ENCODE data around the gene SLC35A2. TPM values are rescaled to one million over a fixed set of nuclear protein-coding genes. Genes with fewer than 3 reads are reported as not detected.
A peak's percentile ranks its signal among the peaks of the same experiment; 100 is the strongest.
"Not testable (repeated sequence)": the region's sequence is repeated elsewhere in the genome, so short reads cannot be mapped to it uniquely, and the experiment has no call there.

SLC35A2 gene
- total RNA-seq, 5 donors from 2014 or later (not counting 1 experiment from before 2014, with no cell fraction given) = 14.2 to 35.1 (median 16.2) TPM

DNA sequence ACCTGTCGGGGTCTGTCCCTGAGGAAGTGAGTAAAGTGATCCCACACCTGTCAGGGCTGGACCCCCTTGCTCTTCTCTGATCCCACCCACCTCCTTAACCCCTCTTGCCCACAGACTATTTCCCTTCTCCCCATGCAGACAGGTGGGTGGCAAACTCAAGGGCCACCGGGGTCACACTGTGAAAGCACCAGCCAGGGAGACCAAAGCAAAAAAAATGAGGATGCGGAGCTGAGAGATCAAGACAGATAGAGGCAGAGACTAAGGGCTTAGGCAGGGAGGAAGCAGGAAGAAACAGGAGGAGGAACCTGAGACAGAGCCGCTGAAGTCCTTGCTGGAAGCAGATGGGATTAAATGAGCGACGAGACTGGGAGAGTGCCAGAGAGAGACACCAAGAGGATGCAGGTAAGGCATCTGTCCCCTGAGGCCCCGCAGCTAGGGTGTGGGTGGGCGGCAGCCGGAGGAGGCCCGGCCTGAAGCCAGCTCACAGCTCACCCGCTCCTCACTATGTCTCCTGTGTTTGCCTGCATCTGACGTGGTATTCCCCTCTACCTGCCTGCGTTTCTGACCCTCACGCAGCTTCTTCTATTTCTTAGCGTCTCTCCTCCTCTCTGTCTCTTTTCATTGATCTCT, 21.0 kb downstream of the SLC35A2 start:
- POLR2A ChIA-PET = no interaction called here
- Histone ChIP-seq H3K4me3 (ENCODE audit: control insufficient read depth in 1 of 2, extremely low read depth in 1 of 2, low read length in 1 of 2) (peak overlapping the region; percentile 38 to 62), H3K27ac (ENCODE audit: low read length) (no peak overlapping the region), H3K4me1 (ENCODE audit: control insufficient read depth in 1 of 2, extremely low read depth in 1 of 2, insufficient read depth in 2 of 2, low read length in 2 of 2) (peaks cover 0 to 18% of the 10 kb centered on the region in 2 experiments), H3K27me3 (replicated peaks in 1 of 2; ENCODE audit: control insufficient read depth in 2 of 2, extremely low read depth in 1 of 2, insufficient read depth in 2 of 2, low read length in 1 of 2) (no peaks in the 10 kb centered on the region), H3K9me3 (no peaks in the 10 kb centered on the region), H3K36me3 (ENCODE audit: control insufficient read depth in 2 of 2, extremely low read depth in 1 of 2, insufficient read depth in 1 of 2, low read length in 1 of 2) (peaks cover 5 to 7% of the 10 kb centered on the region in 2 donors)
- Mint-ChIP-seq H3K4me3 (peak overlapping the region; percentile 80 to 90 (median 81)), H3K27ac (peak overlapping the region; percentile 82 to 93), H3K9me3 (no peaks in the 10 kb centered on the region), H3K27me3 (peaks cover 0 to 12% of the 10 kb centered on the region in 2 donors), H3K4me1 (peaks cover 17 to 20% (median 18%) of the 10 kb centered on the region in 3 donors), H3K36me3 (peaks cover 6% of the 10 kb centered on the region)
- ATAC-seq (replicated peaks in 1 of 4) (peak in 1 of 4 experiments; percentile 10), DNase-seq (no peak)
- 15% methylated on average over 10 of the region's 15 CpGs for WGBS (ENCODE audit: insufficient coverage)
- CTCF ChIA-PET = no interaction called here

DNA sequence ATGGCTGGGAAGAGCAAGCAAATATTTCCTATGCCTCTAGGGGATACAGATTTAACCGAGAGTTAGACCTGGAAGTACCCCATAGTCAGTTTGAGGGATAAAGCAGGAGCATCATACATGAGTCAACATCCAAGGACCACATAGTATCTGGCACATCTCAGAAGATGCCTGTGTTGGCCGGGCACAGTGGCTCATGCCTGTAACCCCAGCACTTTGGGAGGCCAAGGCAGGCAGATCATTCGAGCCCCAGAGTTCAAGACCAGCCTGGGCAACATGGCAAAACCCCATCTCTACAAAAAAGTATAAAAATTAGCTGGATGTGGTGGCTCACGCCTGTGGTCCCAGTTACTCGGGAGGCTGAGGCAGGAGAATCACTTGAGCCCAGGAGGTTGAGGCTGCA, 24.9 kb downstream of the SLC35A2 start:
- CTCF ChIA-PET; H3K4me3 Mint-ChIP-seq; H3K4me1 ChIP-seq (ENCODE audit: control insufficient read depth in 1 of 2, extremely low read depth in 1 of 2, insufficient read depth in 2 of 2, low read length in 2 of 2); H3K27ac ChIP-seq (ENCODE audit: low read length); POLR2A ChIA-PET; H3K27me3 ChIP-seq (replicated peaks in 1 of 2; ENCODE audit: control insufficient read depth in 2 of 2, extremely low read depth in 1 of 2, insufficient read depth in 2 of 2, low read length in 1 of 2); H3K36me3 ChIP-seq (ENCODE audit: control insufficient read depth in 2 of 2, extremely low read depth in 1 of 2, insufficient read depth in 1 of 2, low read length in 1 of 2); H3K9me3 ChIP-seq; DNase-seq; ATAC-seq (replicated peaks in 1 of 4); H3K9me3 Mint-ChIP-seq; H3K27ac Mint-ChIP-seq; H3K27me3 Mint-ChIP-seq; H3K36me3 Mint-ChIP-seq; H3K4me3 ChIP-seq (ENCODE audit: control insufficient read depth in 1 of 2, extremely low read depth in 1 of 2, low read length in 1 of 2): not testable (repeated sequence)
- WGBS (ENCODE audit: insufficient coverage) = no CpG with 5 or more reads among the region's 5 CpGs
- H3K4me1 Mint-ChIP-seq = peaks cover 8 to 11% (median 9%) of the 10 kb centered on the region in 3 donors

DNA sequence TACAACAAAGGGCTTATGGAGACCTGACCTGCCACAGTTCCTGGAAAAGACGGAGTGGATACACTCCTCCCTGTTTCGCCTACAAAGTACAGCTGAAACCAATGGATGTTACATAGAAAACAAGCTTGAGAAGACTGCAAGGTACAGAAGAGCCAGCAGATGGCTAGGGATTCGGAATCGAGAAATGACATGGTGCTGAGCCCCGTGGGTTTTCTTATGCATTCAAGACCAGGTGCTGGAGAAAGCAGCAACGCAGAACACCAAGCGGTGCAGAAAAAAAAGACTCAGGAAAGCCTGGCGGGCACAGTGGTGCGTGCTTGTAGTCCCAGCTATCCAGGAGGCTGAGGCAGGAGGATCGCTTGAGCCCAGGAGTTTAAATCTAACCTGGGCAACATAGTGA, 27.7 kb downstream of the SLC35A2 start:
- no peak for DNase-seq
- no peak overlapping the region for H3K27ac ChIP-seq (ENCODE audit: low read length)
- CTCF ChIA-PET = no interaction called here
- H3K9me3 Mint-ChIP-seq = no peaks in the 10 kb centered on the region
- H3K4me3 Mint-ChIP-seq = no peak overlapping the region
- no peaks in the 10 kb centered on the region for H3K9me3 ChIP-seq
- ATAC-seq (replicated peaks in 1 of 4) = no peak
- no peaks in the 10 kb centered on the region for H3K4me1 ChIP-seq (ENCODE audit: control insufficient read depth in 1 of 2, extremely low read depth in 1 of 2, insufficient read depth in 2 of 2, low read length in 2 of 2)
- peaks cover 0 to 6% of the 10 kb centered on the region in 2 donors for H3K27me3 Mint-ChIP-seq
- H3K4me1 Mint-ChIP-seq = no peaks in the 10 kb centered on the region
- H3K36me3 Mint-ChIP-seq = no peaks in the 10 kb centered on the region
- no peak overlapping the region for H3K27ac Mint-ChIP-seq
- POLR2A ChIA-PET = interaction anchor here in 1 of 2 donors (0.6 kb wide), 1 partner anchor 58 kb away, joined by 6 read pairs; no protein-coding TSS in a partner anchor
- no peaks in the 10 kb centered on the region for H3K36me3 ChIP-seq (ENCODE audit: control insufficient read depth in 2 of 2, extremely low read depth in 1 of 2, insufficient read depth in 1 of 2, low read length in 1 of 2)
- WGBS (ENCODE audit: insufficient coverage) = 73% methylated on average over 7 of the region's 10 CpGs
- H3K4me3 ChIP-seq (ENCODE audit: control insufficient read depth in 1 of 2, extremely low read depth in 1 of 2, low read length in 1 of 2) = no peak overlapping the region
- no peaks in the 10 kb centered on the region for H3K27me3 ChIP-seq (replicated peaks in 1 of 2; ENCODE audit: control insufficient read depth in 2 of 2, extremely low read depth in 1 of 2, insufficient read depth in 2 of 2, low read length in 1 of 2)

DNA sequence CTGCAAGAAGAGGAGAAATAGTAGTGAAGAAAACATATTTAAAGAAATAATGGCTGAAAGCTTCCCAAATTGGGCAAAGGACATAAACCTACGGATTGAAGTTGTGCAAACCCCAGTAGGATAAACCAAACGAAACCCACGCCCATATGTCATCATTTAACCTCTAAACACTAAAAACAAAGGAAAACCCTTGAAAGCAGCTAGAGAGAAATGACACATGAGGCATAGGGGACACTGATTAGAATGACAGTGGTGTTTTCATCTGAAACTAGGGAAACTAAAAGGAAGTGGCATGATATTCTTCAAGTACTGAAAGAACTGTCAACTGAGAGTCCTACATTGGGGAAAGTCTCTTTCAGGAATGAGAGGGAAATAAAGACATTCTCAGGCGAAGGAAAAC, 34.5 kb downstream of the SLC35A2 start:
- H3K27me3 ChIP-seq (replicated peaks in 1 of 2; ENCODE audit: control insufficient read depth in 2 of 2, extremely low read depth in 1 of 2, insufficient read depth in 2 of 2, low read length in 1 of 2); H3K4me1 Mint-ChIP-seq; H3K9me3 ChIP-seq; H3K36me3 Mint-ChIP-seq; ATAC-seq (replicated peaks in 1 of 4); H3K9me3 Mint-ChIP-seq; H3K36me3 ChIP-seq (ENCODE audit: control insufficient read depth in 2 of 2, extremely low read depth in 1 of 2, insufficient read depth in 1 of 2, low read length in 1 of 2); H3K4me3 Mint-ChIP-seq; H3K4me3 ChIP-seq (ENCODE audit: control insufficient read depth in 1 of 2, extremely low read depth in 1 of 2, low read length in 1 of 2); DNase-seq; POLR2A ChIA-PET; H3K4me1 ChIP-seq (ENCODE audit: control insufficient read depth in 1 of 2, extremely low read depth in 1 of 2, insufficient read depth in 2 of 2, low read length in 2 of 2); CTCF ChIA-PET; H3K27ac Mint-ChIP-seq; H3K27ac ChIP-seq (ENCODE audit: low read length); H3K27me3 Mint-ChIP-seq: not testable (repeated sequence)
- WGBS (ENCODE audit: insufficient coverage) = no CpG with 5 or more reads among the region's 4 CpGs

DNA sequence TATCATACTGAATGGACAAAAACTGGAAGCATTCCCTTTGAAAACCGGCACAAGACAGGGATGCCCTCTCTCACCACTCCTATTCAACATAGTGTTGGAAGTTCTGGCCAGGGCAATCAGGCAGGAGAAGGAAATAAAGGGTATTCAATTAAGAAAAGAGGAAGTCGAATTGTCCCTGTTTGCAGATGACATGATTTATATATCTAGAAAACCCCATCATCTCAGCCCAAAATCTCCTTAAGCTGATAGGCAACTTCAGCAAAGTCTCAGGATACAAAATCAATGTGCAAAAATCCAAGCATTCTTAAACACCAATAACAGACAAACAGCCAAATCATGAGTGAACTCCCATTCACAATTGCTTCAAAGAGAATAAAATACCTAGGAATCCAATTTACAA, 39.4 kb downstream of the SLC35A2 start:
- H3K27me3 ChIP-seq (replicated peaks in 1 of 2; ENCODE audit: control insufficient read depth in 2 of 2, extremely low read depth in 1 of 2, insufficient read depth in 2 of 2, low read length in 1 of 2); CTCF ChIA-PET; H3K36me3 Mint-ChIP-seq; H3K4me1 Mint-ChIP-seq; H3K9me3 ChIP-seq; H3K36me3 ChIP-seq (ENCODE audit: control insufficient read depth in 2 of 2, extremely low read depth in 1 of 2, insufficient read depth in 1 of 2, low read length in 1 of 2); H3K9me3 Mint-ChIP-seq; H3K27ac ChIP-seq (ENCODE audit: low read length); ATAC-seq (replicated peaks in 1 of 4); H3K4me3 Mint-ChIP-seq; H3K4me3 ChIP-seq (ENCODE audit: control insufficient read depth in 1 of 2, extremely low read depth in 1 of 2, low read length in 1 of 2); POLR2A ChIA-PET; H3K4me1 ChIP-seq (ENCODE audit: control insufficient read depth in 1 of 2, extremely low read depth in 1 of 2, insufficient read depth in 2 of 2, low read length in 2 of 2); DNase-seq; H3K27ac Mint-ChIP-seq: not testable (repeated sequence)
- peaks cover 3 to 15% of the 10 kb centered on the region in 2 donors for H3K27me3 Mint-ChIP-seq
- whole genome bisulfite sequencing (ENCODE audit: insufficient coverage) = no CpG with 5 or more reads among the region's 2 CpGs

DNA sequence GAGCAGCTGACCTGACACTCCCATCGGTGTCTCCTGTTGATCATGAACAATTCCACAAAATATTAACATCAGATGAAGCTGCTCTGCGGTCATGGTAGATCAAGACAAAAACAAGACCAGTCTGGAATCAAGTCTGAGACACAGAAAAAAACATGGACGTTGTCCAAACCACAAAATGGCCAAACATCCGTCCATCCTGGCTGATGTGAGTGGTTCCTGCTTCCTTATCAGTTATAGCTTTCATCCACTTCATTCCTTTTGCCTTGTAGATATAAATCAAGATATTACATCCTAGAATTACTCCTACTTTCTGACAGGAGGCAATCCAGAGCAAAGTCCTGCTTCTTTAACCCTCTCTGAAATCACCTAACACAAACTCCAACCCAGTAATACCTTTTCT, 47.2 kb downstream of the SLC35A2 start:
- WGBS (ENCODE audit: insufficient coverage) = no CpG with 5 or more reads among the region's 4 CpGs
- H3K36me3 ChIP-seq (ENCODE audit: control insufficient read depth in 2 of 2, extremely low read depth in 1 of 2, insufficient read depth in 1 of 2, low read length in 1 of 2) = no peaks in the 10 kb centered on the region
- no peak overlapping the region for H3K4me3 Mint-ChIP-seq
- H3K9me3 ChIP-seq = no peaks in the 10 kb centered on the region
- no peak overlapping the region for H3K4me3 ChIP-seq (ENCODE audit: control insufficient read depth in 1 of 2, extremely low read depth in 1 of 2, low read length in 1 of 2)
- no peaks in the 10 kb centered on the region for H3K27me3 ChIP-seq (replicated peaks in 1 of 2; ENCODE audit: control insufficient read depth in 2 of 2, extremely low read depth in 1 of 2, insufficient read depth in 2 of 2, low read length in 1 of 2)
- H3K4me1 ChIP-seq (ENCODE audit: control insufficient read depth in 1 of 2, extremely low read depth in 1 of 2, insufficient read depth in 2 of 2, low read length in 2 of 2) = no peaks in the 10 kb centered on the region
- H3K36me3 Mint-ChIP-seq = no peaks in the 10 kb centered on the region
- no peaks in the 10 kb centered on the region for H3K9me3 Mint-ChIP-seq
- no peak overlapping the region for H3K27ac ChIP-seq (ENCODE audit: low read length)
- DNase-seq = no peak
- H3K27ac Mint-ChIP-seq = no peak overlapping the region
- no peak for ATAC-seq (replicated peaks in 1 of 4)
- ChIA-PET POLR2A (no interaction called here), CTCF (no interaction called here)
- H3K27me3 Mint-ChIP-seq = peaks cover 2 to 34% of the 10 kb centered on the region in 2 donors
- no peaks in the 10 kb centered on the region for H3K4me1 Mint-ChIP-seq

Data from T-cell (primary cell).